HG03354 (cell line): Measurements from ENCODE around the gene CDH9.
"Not testable (repeated sequence)": the region's sequence is repeated elsewhere in the genome, so short reads cannot be mapped to it uniquely, and the experiment has no call there.

Experiments used
- ATAC-seq: cut with Tn5 transposase; IDR thresholded peaks from one replicate; pipeline ENCODE4 v1.9.1; 2021; ENCODE audit warnings: mild to moderate bottlenecking; ENCODE audit not compliant: unreplicated experiment, poor library complexity, severe bottlenecking

Gene CDH9

GRCh38 chr5:26955161-26955560 is 83.2 kb downstream of the CDH9 start:
- ATAC-seq, result no peak

GRCh38 chr5:26948921-26949320 is 89.5 kb downstream of the CDH9 start:
- no peak for ATAC-seq

- no peak for ATAC-seq
These were observed 92.5 kb downstream of the CDH9 start for GRCh38 chr5:26945901-26946300.

- no peak for ATAC-seq
These were observed 95.9 kb downstream of the CDH9 start for GRCh38 chr5:26942481-26942880.

- no peak for ATAC-seq
These were observed 97.4 kb downstream of the CDH9 start for GRCh38 chr5:26940994-26941393.

GRCh38 chr5:26932238-26932637 is 106.1 kb downstream of the CDH9 start:
- no peak for ATAC-seq

GRCh38 chr5:26921439-26921838 is 116.9 kb downstream of the CDH9 start:
- ATAC-seq, result no peak

- ATAC-seq, result no peak
These were observed 134.9 kb downstream of the CDH9 start for GRCh38 chr5:26903469-26903868.

- no peak for ATAC-seq
These were observed 143.6 kb downstream of the CDH9 start for GRCh38 chr5:26894719-26895263.

GRCh38 chr5:26893078-26893477 is 145.3 kb downstream of the CDH9 start:
- ATAC-seq, result no peak

- ATAC-seq, result no peak
These were observed 148.6 kb downstream of the CDH9 start for GRCh38 chr5:26889815-26890214.

- no peak for ATAC-seq
These were observed 153.9 kb downstream of the CDH9 start for GRCh38 chr5:26884481-26884880.

- no peak for ATAC-seq
These were observed 155.0 kb downstream of the CDH9 start for GRCh38 chr5:26883375-26883774.

GRCh38 chr5:26881901-26882300 is 156.5 kb downstream of the CDH9 start:
- ATAC-seq, result no peak

- no peak for ATAC-seq
These were observed 161.2 kb downstream of the CDH9 start for GRCh38 chr5:26877154-26877553.

- ATAC-seq, result no peak
These were observed 166.0 kb downstream of the CDH9 start for GRCh38 chr5:26872337-26872736.

GRCh38 chr5:26869781-26870180 is 168.6 kb downstream of the CDH9 start:
- ATAC-seq, result no peak

GRCh38 chr5:26868504-26868903 is 169.9 kb downstream of the CDH9 start:
- ATAC-seq, result no peak

GRCh38 chr5:26864061-26864460 is 174.3 kb downstream of the CDH9 start:
- ATAC-seq, result no peak

GRCh38 chr5:26856238-26856637 is 182.1 kb downstream of the CDH9 start:
- no peak for ATAC-seq

- not testable (repeated sequence) for ATAC-seq
These were observed 185.9 kb downstream of the CDH9 start for GRCh38 chr5:26852450-26852849.

- ATAC-seq, result no peak
These were observed 191.2 kb downstream of the CDH9 start for GRCh38 chr5:26847041-26847736.
